ENCODE measurements around the gene C10orf67.
"Not testable (repeated sequence)": the region's sequence is repeated elsewhere in the genome, so short reads cannot be mapped to it uniquely, and the experiment has no call there.

The C10orf67 gene

GRCh38 chr10:23362069-23362830 is 17.7 kb upstream of the C10orf67 start:
- no peak for DNase-seq

GRCh38 chr10:23361665-23362064 is 17.1 kb upstream of the C10orf67 start:
- no peak for DNase-seq

GRCh38 chr10:23359692-23360380 is 15.2 kb upstream of the C10orf67 start:
- DNase-seq: no peak

- DNase-seq: no peak
Observed at GRCh38 chr10:23358357-23358756, 13.8 kb upstream of the C10orf67 start.

GRCh38 chr10:23354630-23355279 is 10.2 kb upstream of the C10orf67 start:
- no peak for DNase-seq

GRCh38 chr10:23351926-23352519 is 7.4 kb upstream of the C10orf67 start:
- no peak for DNase-seq

- not testable (repeated sequence) for DNase-seq
Observed at GRCh38 chr10:23350706-23351105, 6.1 kb upstream of the C10orf67 start.

- DNase-seq: no peak
Observed at GRCh38 chr10:23345861-23346260, 1.3 kb upstream of the C10orf67 start.

- peak; percentile 18 for DNase-seq
Observed at GRCh38 chr10:23343591-23344240, 881 bp downstream of the C10orf67 start.

GRCh38 chr10:23342213-23342884 is 2.2 kb downstream of the C10orf67 start:
- DNase-seq: no peak

GRCh38 chr10:23341004-23341403 is 3.6 kb downstream of the C10orf67 start:
- peak; percentile 28 for DNase-seq

- DNase-seq: no peak
Observed at GRCh38 chr10:23340354-23340753, 4.2 kb downstream of the C10orf67 start.

GRCh38 chr10:23338886-23339285 is 5.7 kb downstream of the C10orf67 start:
- no peak for DNase-seq

- DNase-seq: no peak
Observed at GRCh38 chr10:23338155-23338828, 6.3 kb downstream of the C10orf67 start.

GRCh38 chr10:23337616-23338015 is 7.0 kb downstream of the C10orf67 start:
- no peak for DNase-seq

- no peak for DNase-seq
Observed at GRCh38 chr10:23331567-23332301, 12.9 kb downstream of the C10orf67 start.

- DNase-seq: no peak
Observed at GRCh38 chr10:23330948-23331347, 13.6 kb downstream of the C10orf67 start.

GRCh38 chr10:23326544-23327307 is 17.9 kb downstream of the C10orf67 start:
- DNase-seq: no peak

GRCh38 chr10:23325132-23325531 is 19.5 kb downstream of the C10orf67 start:
- no peak for DNase-seq

GRCh38 chr10:23324351-23324750 is 20.2 kb downstream of the C10orf67 start:
- no peak for DNase-seq
